Measurements from ENCODE around the gene DMC1. TPM values are rescaled to one million over a fixed set of nuclear protein-coding genes. Genes with fewer than 3 reads are reported as not detected.
"Not testable (repeated sequence)": the region's sequence is repeated elsewhere in the genome, so short reads cannot be mapped to it uniquely, and the experiment has no call there.

The DMC1 gene
- polyA plus RNA-seq, 1 of the 3 experiments (the other 2 are of a cell fraction): not detected

GRCh38 chr22:38474003-38474607 is 95.9 kb downstream of the DMC1 start:
- Histone ChIP-seq H3K4me1 (ENCODE audit: control insufficient read depth in 1 of 2, insufficient read depth in 2 of 2, low read depth in 1 of 2, low read length in 1 of 2) (no peaks in the 10 kb centered on the region), H3K9ac (no peak overlapping the region), H3F3A (replicated peaks; ENCODE audit: insufficient read depth) (no peaks in the 10 kb centered on the region), H3K9me3 (no peaks in the 10 kb centered on the region), H3K9me2 (no peaks in the 10 kb centered on the region), H3K79me2 (ENCODE audit: insufficient read depth) (no peaks in the 10 kb centered on the region), H3K4me2 (no peak overlapping the region), H2AFZ (ENCODE audit: low read depth) (no peak overlapping the region), H3K36me3 (replicated peaks in 1 of 2; ENCODE audit: control insufficient read depth in 1 of 2, insufficient read depth in 2 of 2, low read length in 1 of 2) (no peaks in the 10 kb centered on the region), H3K27me3 (ENCODE audit: insufficient read depth) (no peaks in the 10 kb centered on the region), H4K20me1 (ENCODE audit: insufficient read depth) (no peaks in the 10 kb centered on the region), H3K4me3 (ENCODE audit: low read depth in 2 of 2, low read length in 1 of 2) (no peak overlapping the region), H3K27ac (ENCODE audit: low read depth in 2 of 2, low read length in 1 of 2) (no peak overlapping the region)
- DNase-seq: no peak
- ChIA-PET POLR2A (no interaction called here), CTCF (no interaction called here)
- 80% methylated on average over 1 of the region's 10 CpGs for WGBS (ENCODE audit: low lambda C conversion rate)
- no peak for TF ChIP-seq TEAD4 (IDR thresholded peaks at IDR 0.05; ENCODE audit: borderline replicate concordance, insufficient read depth)

GRCh38 chr22:38471237-38471636 is 98.7 kb downstream of the DMC1 start:
- H3K79me2 ChIP-seq (ENCODE audit: insufficient read depth): no peaks in the 10 kb centered on the region
- POLR2A ChIA-PET: no interaction called here
- H3K27me3 ChIP-seq (ENCODE audit: insufficient read depth): no peaks in the 10 kb centered on the region

GRCh38 chr22:38470179-38470578 is 99.8 kb downstream of the DMC1 start:
- H3K9me3 ChIP-seq; DNase-seq; H3K4me2 ChIP-seq; H3K79me2 ChIP-seq (ENCODE audit: insufficient read depth); H3K27ac ChIP-seq (ENCODE audit: low read depth in 2 of 2, low read length in 1 of 2); H2AFZ ChIP-seq (ENCODE audit: low read depth); H3K36me3 ChIP-seq (replicated peaks in 1 of 2; ENCODE audit: control insufficient read depth in 1 of 2, insufficient read depth in 2 of 2, low read length in 1 of 2); H3K27me3 ChIP-seq (ENCODE audit: insufficient read depth); H3K4me3 ChIP-seq (ENCODE audit: low read depth in 2 of 2, low read length in 1 of 2); H3F3A ChIP-seq (replicated peaks; ENCODE audit: insufficient read depth); H3K9me2 ChIP-seq; H4K20me1 ChIP-seq (ENCODE audit: insufficient read depth); POLR2A ChIA-PET; H3K4me1 ChIP-seq (ENCODE audit: control insufficient read depth in 1 of 2, insufficient read depth in 2 of 2, low read depth in 1 of 2, low read length in 1 of 2); CTCF ChIA-PET; H3K9ac ChIP-seq: not testable (repeated sequence)
- WGBS (ENCODE audit: low lambda C conversion rate): 96% methylated on average over 10 of the region's 10 CpGs

More at GRCh38 chr22:38471237-38471636, 98.7 kb downstream of the DMC1 start:
- TF ChIP-seq JUND (IDR thresholded peaks at IDR 0.05) (no peak), IRF3 (IDR thresholded peaks at IDR 0.05; ENCODE audit: low read depth, low read length) (no peak), CTCF (IDR thresholded peaks at IDR 0.05) (no peak), FOSL2 (IDR thresholded peaks at IDR 0.05; ENCODE audit: borderline replicate concordance, low read depth) (no peak), YY1 (IDR thresholded peaks at IDR 0.05; ENCODE audit: low read depth) (no peak), ELF1 (IDR thresholded peaks at IDR 0.05) (no peak), RFX5 (IDR thresholded peaks at IDR 0.05; ENCODE audit: low read length) (no peak), NFIC (IDR thresholded peaks at IDR 0.05; ENCODE audit: borderline replicate concordance) (no peak), NRF1 (IDR thresholded peaks at IDR 0.05; ENCODE audit: low read depth, low read length) (no peak), RAD21 (IDR thresholded peaks at IDR 0.05; ENCODE audit: low read length) (no peak)
- H3K36me3 ChIP-seq (replicated peaks in 1 of 2; ENCODE audit: control insufficient read depth in 1 of 2, insufficient read depth in 2 of 2, low read length in 1 of 2): no peaks in the 10 kb centered on the region
- H3K9me2 ChIP-seq: no peaks in the 10 kb centered on the region
- H3K9me3 ChIP-seq: no peaks in the 10 kb centered on the region
- H3F3A ChIP-seq (replicated peaks; ENCODE audit: insufficient read depth): no peaks in the 10 kb centered on the region
- no peak overlapping the region for H3K4me2 ChIP-seq
- H3K4me3 ChIP-seq (ENCODE audit: low read depth in 2 of 2, low read length in 1 of 2): no peak overlapping the region
- DNase-seq: no peak
- H4K20me1 ChIP-seq (ENCODE audit: insufficient read depth): no peaks in the 10 kb centered on the region
- CTCF ChIA-PET: no interaction called here
- H3K9ac ChIP-seq: no peak overlapping the region
- peaks cover 0 to 7% of the 10 kb centered on the region in 2 experiments; a peak in 1 of 4 replicates for H3K4me1 ChIP-seq (ENCODE audit: control insufficient read depth in 1 of 2, insufficient read depth in 2 of 2, low read depth in 1 of 2, low read length in 1 of 2)
- WGBS (ENCODE audit: low lambda C conversion rate): 100% methylated on average over 3 of the region's 11 CpGs
- H2AFZ ChIP-seq (ENCODE audit: low read depth): no peak overlapping the region
- H3K27ac ChIP-seq (ENCODE audit: low read depth in 2 of 2, low read length in 1 of 2): no peak overlapping the region
